Measurements from ENCODE around the gene WNT3A.

DNA sequence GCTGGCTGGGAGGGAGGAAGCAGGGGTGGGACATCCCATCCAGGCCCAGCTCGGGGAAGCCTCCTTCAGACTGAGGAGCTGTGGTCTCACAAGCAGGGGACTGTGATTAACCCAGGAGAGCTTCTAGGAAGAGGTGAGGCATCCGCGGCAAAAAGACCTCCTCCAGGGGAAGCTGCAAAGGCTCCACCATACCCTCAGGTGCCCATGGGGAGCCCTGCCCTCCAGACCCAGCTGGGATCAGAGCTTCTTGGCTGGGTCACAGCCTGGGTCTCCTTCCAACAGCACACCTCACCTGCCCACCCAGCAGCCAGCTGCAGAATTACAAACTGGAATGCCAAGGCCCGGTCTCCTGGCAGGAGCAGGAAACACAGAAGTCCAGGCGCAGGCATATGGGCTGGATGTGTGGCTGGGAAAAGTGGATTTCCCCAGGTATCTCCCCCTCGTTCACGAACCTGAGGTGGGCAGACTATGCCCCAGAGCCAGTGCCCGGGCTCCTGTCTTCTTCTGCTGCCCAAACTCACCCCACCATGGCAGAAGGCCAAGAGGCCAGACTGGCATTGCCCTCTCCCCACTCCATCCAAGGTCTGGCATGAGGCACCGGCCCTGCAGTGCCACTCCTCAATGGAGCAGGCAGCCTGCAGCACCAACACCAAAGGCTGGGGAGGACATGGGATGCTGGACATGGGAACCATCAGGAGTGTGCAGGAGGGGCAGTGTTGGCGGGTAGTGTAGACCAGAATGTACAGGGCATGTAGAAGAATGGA lies 60.3 kb downstream of the WNT3A start:
- no peak for TF ChIP-seq EZH2phosphoT487 (IDR thresholded peaks at IDR 0.05; ENCODE audit: low read depth)
- TF ChIP-seq, protein P1, sequence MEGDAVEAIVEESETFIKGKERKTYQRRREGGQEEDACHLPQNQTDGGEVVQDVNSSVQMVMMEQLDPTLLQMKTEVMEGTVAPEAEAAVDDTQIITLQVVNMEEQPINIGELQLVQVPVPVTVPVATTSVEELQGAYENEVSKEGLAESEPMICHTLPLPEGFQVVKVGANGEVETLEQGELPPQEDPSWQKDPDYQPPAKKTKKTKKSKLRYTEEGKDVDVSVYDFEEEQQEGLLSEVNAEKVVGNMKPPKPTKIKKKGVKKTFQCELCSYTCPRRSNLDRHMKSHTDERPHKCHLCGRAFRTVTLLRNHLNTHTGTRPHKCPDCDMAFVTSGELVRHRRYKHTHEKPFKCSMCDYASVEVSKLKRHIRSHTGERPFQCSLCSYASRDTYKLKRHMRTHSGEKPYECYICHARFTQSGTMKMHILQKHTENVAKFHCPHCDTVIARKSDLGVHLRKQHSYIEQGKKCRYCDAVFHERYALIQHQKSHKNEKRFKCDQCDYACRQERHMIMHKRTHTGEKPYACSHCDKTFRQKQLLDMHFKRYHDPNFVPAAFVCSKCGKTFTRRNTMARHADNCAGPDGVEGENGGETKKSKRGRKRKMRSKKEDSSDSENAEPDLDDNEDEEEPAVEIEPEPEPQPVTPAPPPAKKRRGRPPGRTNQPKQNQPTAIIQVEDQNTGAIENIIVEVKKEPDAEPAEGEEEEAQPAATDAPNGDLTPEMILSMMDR (IDR thresholded peaks at IDR 0.05; ENCODE audit: low read depth, low read length), result no peak
